OCI-LY3 (cell line): Measurements from ENCODE around the gene NR5A2.
"Not testable (repeated sequence)": the region's sequence is repeated elsewhere in the genome, so short reads cannot be mapped to it uniquely, and the experiment has no call there.

Experiments
- H2AFZ ChIP-seq: fragments of 200-600, 300-600 bp; shearing (Covaris generic); 2 replicates; pipeline ENCODE4 v1.6.0; 2014; ENCODE audit warnings: antibody characterized with exemption, low read depth, low read length
- H3K27ac ChIP-seq: fragments of 200-600, 300-600 bp; sonication (generic); 2 replicates; pipeline ENCODE4 v1.5.1; 2014; ENCODE audit warnings: mild to moderate bottlenecking, low read length, moderate library complexity, mixed read lengths
- H3K27me3 ChIP-seq: fragments of 200-600, 300-600 bp; sonication (generic); 2 replicates; pipeline ENCODE4 v1.6.1; 2014; ENCODE audit warnings: low read depth, low read length, mixed read lengths
- H3K36me3 ChIP-seq: fragments of 200-600, 300-600 bp; sonication (generic); replicated peaks from 2 replicates; pipeline ENCODE3; 2014; ENCODE audit warnings: low read depth, low read length, mixed read lengths
- H3K4me1 ChIP-seq: fragments of 300-600, 200-600 bp; sonication (generic); 2 replicates; pipeline ENCODE4 v1.6.1; 2014; ENCODE audit warnings: low read length, mixed read lengths
- H3K4me2 ChIP-seq: fragments of 200-600, 300-600 bp; sonication (generic); 2 replicates; pipeline ENCODE4 v1.6.1; 2014; ENCODE audit warnings: low read length, mixed read lengths
- H3K4me3 ChIP-seq: fragments of 300-600, 200-600 bp; sonication (generic); 2 replicates; pipeline ENCODE4 v1.5.1; 2014; ENCODE audit warnings: antibody characterized with exemption, mild to moderate bottlenecking, low read length, moderate library complexity
- H3K79me2 ChIP-seq: fragments of 300-600, 200-600 bp; shearing (Covaris generic); 2 replicates; pipeline ENCODE4 v1.6.1; 2014; ENCODE audit warnings: mild to moderate bottlenecking, low read length, mixed read lengths
- H3K9ac ChIP-seq: fragments of 300-600, 200-600 bp; shearing (Covaris generic); 2 replicates; pipeline ENCODE4 v1.6.0; 2014; ENCODE audit warnings: mild to moderate bottlenecking, low read length, moderate library complexity
- H3K9me3 ChIP-seq: fragments of 200-600, 300-600 bp; shearing (Covaris generic); 2 replicates; pipeline ENCODE4 v1.6.1; 2014; ENCODE audit warnings: low read length, mixed read lengths; ENCODE audit not compliant: insufficient read depth
- H4K20me1 ChIP-seq: fragments of 200-600, 300-600 bp; sonication (generic); 2 replicates; pipeline ENCODE4 v1.6.1; 2016; ENCODE audit warnings: low read length, mixed read lengths; ENCODE audit not compliant: insufficient read depth
- EZH2phosphoT487 ChIP-seq: fragments of 200-600 bp; shearing (Covaris generic); IDR thresholded peaks from 2 replicates; pipeline ENCODE4 v1.6.1; 2018; ENCODE audit warnings: antibody characterized with exemption, mixed run types, low read depth
- TF ChIP-seq, protein P1 (sequence below): fragments of 200-600, 300-600 bp; sonication (generic); IDR thresholded peaks from 2 replicates; pipeline ENCODE4 v1.5.1; 2014; ENCODE audit warnings: antibody characterized with exemption, low read length, low read depth

Gene NR5A2

DNA sequence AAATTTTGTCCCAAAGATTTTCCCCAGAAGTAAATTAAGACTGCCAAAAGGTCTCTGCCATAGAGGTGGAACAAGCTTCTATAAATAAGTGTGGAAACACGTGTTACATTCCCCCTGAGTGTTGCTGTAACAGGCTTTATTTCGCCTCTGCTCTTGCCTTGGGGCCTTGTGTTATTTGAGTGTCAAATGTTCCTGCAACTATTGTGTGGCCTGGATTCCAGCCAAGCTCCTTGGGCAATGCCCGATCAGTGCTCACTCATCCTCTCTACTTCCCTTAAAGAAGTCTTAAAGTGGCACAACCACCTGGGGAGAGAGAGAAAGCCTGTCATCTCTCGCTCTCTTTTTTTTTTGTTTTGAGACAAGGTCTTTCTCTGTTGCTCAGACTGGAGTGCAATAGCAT is 156.7 kb downstream of the NR5A2 start:
- Histone ChIP-seq H3K9ac (no peak overlapping the region), H3K27ac (no peak overlapping the region), H4K20me1 (no peaks in the 10 kb centered on the region), H3K4me3 (no peak overlapping the region), H3K4me1 (no peaks in the 10 kb centered on the region), H3K36me3 (no peaks in the 10 kb centered on the region), H3K9me3 (no peaks in the 10 kb centered on the region), H3K4me2 (no peak overlapping the region), H2AFZ (no peak overlapping the region), H3K79me2 (no peaks in the 10 kb centered on the region), H3K27me3 (no peaks in the 10 kb centered on the region; the same call in 1 of the 2 replicates)
- TF ChIP-seq, protein P1, sequence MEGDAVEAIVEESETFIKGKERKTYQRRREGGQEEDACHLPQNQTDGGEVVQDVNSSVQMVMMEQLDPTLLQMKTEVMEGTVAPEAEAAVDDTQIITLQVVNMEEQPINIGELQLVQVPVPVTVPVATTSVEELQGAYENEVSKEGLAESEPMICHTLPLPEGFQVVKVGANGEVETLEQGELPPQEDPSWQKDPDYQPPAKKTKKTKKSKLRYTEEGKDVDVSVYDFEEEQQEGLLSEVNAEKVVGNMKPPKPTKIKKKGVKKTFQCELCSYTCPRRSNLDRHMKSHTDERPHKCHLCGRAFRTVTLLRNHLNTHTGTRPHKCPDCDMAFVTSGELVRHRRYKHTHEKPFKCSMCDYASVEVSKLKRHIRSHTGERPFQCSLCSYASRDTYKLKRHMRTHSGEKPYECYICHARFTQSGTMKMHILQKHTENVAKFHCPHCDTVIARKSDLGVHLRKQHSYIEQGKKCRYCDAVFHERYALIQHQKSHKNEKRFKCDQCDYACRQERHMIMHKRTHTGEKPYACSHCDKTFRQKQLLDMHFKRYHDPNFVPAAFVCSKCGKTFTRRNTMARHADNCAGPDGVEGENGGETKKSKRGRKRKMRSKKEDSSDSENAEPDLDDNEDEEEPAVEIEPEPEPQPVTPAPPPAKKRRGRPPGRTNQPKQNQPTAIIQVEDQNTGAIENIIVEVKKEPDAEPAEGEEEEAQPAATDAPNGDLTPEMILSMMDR = no peak
- TF ChIP-seq EZH2phosphoT487 = no peak

DNA sequence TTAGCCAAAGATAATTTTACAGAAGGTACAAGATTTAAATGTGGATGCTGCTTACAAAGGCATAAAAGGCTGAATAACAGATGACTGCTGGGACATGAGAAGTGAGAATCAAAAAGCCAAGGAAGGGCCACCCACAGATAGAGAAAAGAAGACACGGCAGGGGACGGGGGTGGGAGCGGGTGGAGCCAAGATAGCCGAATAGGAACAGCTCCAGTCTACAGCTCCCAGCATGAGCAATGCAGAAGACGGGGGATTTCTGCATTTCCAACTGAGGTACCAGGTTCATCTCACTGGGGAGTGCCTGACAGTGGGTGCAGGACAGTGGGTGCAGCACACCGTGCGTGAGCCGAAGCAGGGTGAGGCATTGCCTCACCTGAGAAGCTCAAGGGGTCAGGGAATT is 157.7 kb downstream of the NR5A2 start:
- H3K27me3 ChIP-seq, H3K9ac ChIP-seq, H3K27ac ChIP-seq, H4K20me1 ChIP-seq, H2AFZ ChIP-seq, H3K9me3 ChIP-seq, H3K4me1 ChIP-seq, H3K36me3 ChIP-seq, H3K4me3 ChIP-seq, H3K79me2 ChIP-seq, H3K4me2 ChIP-seq: not testable (repeated sequence)

DNA sequence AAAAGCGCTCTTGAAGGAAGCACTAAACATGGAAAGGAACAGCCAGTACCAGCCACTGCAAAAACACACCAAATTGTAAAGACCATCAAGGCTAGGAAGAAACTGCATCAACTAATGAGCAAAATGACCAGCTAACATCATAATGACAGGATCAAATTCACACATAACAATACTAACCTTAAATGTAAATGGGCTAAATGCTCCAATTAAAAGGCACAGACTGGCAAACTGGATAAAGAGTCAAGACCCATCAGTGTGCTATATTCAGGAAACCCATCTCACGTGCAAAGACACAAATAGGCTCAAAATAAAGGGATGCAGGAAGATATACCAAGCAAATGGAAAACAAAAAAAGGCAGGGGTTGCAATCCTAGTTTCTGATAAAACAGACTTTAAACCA is 159.8 kb downstream of the NR5A2 start:
- not testable (repeated sequence) for H3K79me2 ChIP-seq, H3K4me1 ChIP-seq, H3K27me3 ChIP-seq, H4K20me1 ChIP-seq, H3K4me2 ChIP-seq, H3K4me3 ChIP-seq, H3K9me3 ChIP-seq, H3K9ac ChIP-seq, H3K36me3 ChIP-seq, H2AFZ ChIP-seq, H3K27ac ChIP-seq

DNA sequence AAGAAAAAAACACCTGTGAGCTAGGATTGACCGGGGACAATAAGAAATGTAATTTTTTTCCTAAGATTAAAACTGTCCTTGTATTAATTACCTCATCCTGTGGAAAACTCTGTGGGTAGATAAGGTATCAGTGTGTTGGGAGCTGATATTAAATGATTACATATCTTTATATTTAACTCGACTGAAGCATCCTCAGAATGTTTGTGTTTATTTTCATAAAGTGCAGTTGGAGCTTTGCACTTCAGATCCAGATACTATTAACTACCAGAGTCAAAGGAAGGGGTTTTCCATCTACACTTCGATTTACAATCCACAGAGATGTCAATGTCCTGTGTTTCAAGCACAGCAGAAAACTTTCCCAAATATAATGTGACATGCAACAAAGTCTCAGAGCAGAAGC is 164.5 kb downstream of the NR5A2 start:
- Histone ChIP-seq H3K27ac (no peak overlapping the region), H3K9me3 (no peaks in the 10 kb centered on the region), H3K4me3 (no peak overlapping the region), H3K79me2 (no peaks in the 10 kb centered on the region), H3K4me1 (no peaks in the 10 kb centered on the region), H3K36me3 (no peaks in the 10 kb centered on the region), H3K4me2 (no peak overlapping the region), H4K20me1 (no peaks in the 10 kb centered on the region), H3K9ac (no peak overlapping the region), H2AFZ (no peak overlapping the region), H3K27me3 (peaks cover 12% of the 10 kb centered on the region)
- TF ChIP-seq, protein P1 = no peak
- no peak for TF ChIP-seq EZH2phosphoT487

DNA sequence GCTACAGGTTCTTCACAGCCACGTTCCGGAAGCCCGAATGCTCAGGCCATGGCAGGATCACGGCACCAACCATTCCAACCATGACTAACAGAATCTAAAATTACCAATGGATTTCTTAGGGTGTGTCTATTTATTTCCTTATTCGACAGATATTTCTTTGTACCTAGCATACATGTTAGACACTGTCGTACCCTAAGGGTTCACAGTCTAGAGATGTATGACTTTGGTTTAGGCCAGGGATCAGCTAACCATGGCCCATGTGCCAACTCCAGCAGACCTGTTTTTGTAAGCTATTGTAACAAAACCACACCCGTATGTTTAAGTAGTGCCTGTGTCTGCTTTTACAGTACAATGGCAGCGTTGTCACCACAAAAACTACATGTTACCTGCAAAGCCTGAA is 167.0 kb downstream of the NR5A2 start:
- TF ChIP-seq, protein P1 = no peak
- no peak for TF ChIP-seq EZH2phosphoT487
- H3K4me2 ChIP-seq = no peak overlapping the region
- H3K9me3 ChIP-seq = no peaks in the 10 kb centered on the region
- no peaks in the 10 kb centered on the region for H3K79me2 ChIP-seq
- peaks cover 18% of the 10 kb centered on the region for H3K27me3 ChIP-seq
- H3K27ac ChIP-seq = no peak overlapping the region
- no peaks in the 10 kb centered on the region for H4K20me1 ChIP-seq
- H3K4me3 ChIP-seq = no peak overlapping the region
- H2AFZ ChIP-seq = no peak overlapping the region
- H3K36me3 ChIP-seq = no peaks in the 10 kb centered on the region
- no peak overlapping the region for H3K9ac ChIP-seq
- no peaks in the 10 kb centered on the region for H3K4me1 ChIP-seq
